ENCODE data around the gene PRELID3B. TPM values are rescaled to one million over a fixed set of nuclear protein-coding genes. Genes with fewer than 3 reads are reported as not detected.

The PRELID3B gene
- total and polyA plus RNA-seq, 2 of the 13 experiments (the other 11 are each of a cell fraction or from before 2014, with no cell fraction given), result 23.3 to 42.6 TPM

DNA sequence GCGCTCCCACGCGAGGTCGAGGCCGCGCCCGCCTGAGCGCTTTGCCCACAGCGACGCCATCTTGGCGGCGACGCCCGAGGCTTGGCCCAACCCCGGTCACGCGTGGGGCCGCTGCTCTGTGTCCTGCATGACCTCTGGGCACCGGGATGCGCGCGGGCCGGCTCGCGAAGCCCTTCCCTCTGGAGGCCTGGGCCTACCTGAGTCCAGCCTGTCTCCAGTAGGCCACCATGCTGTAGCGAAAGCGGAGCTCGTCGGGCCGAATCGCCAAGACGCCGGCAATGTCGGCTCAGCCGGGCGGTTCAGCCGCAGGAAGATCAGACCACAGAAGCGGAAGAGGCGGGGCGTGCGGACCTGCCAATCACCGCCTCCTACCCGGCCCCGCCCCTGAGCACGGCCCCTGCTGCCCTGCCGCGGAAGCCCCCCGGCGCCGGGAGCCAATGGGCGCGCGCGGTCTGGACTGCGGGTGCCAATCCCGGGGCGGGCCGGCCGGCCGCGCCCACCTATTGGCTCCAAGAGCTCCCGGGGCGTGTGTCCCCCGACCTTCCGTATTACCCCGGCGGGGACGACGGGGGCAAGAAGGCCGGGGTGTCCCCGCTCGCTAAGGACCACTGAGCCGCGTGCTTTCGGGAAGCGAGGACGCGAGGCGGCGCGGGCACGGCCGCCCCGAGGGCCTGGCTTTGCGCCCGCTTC, 10.4 kb downstream of the PRELID3B start, which contains the start of gene ATP5F1E (continued):
- TF ChIP-seq, protein P1, sequence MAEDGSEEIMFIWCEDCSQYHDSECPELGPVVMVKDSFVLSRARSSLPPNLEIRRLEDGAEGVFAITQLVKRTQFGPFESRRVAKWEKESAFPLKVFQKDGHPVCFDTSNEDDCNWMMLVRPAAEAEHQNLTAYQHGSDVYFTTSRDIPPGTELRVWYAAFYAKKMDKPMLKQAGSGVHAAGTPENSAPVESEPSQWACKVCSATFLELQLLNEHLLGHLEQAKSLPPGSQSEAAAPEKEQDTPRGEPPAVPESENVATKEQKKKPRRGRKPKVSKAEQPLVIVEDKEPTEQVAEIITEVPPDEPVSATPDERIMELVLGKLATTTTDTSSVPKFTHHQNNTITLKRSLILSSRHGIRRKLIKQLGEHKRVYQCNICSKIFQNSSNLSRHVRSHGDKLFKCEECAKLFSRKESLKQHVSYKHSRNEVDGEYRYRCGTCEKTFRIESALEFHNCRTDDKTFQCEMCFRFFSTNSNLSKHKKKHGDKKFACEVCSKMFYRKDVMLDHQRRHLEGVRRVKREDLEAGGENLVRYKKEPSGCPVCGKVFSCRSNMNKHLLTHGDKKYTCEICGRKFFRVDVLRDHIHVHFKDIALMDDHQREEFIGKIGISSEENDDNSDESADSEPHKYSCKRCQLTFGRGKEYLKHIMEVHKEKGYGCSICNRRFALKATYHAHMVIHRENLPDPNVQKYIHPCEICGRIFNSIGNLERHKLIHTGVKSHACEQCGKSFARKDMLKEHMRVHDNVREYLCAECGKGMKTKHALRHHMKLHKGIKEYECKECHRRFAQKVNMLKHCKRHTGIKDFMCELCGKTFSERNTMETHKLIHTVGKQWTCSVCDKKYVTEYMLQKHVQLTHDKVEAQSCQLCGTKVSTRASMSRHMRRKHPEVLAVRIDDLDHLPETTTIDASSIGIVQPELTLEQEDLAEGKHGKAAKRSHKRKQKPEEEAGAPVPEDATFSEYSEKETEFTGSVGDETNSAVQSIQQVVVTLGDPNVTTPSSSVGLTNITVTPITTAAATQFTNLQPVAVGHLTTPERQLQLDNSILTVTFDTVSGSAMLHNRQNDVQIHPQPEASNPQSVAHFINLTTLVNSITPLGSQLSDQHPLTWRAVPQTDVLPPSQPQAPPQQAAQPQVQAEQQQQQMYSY (CRISPR knock-in tag; IDR thresholded peaks at IDR 0.05), result peak; percentile 15; the same call in 1 of the 2 replicates
- TF ChIP-seq, protein P2, sequence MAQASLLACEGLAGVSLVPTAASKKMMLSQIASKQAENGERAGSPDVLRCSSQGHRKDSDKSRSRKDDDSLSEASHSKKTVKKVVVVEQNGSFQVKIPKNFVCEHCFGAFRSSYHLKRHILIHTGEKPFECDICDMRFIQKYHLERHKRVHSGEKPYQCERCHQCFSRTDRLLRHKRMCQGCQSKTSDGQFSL (CRISPR knock-in tag; IDR thresholded peaks at IDR 0.05), result no peak
- TF ChIP-seq ZNF564 (CRISPR knock-in tag; IDR thresholded peaks at IDR 0.05), result peak; percentile 91
- peak; percentile 88; the same call in 1 of the 2 replicates for TF ChIP-seq NR1H2 (CRISPR knock-in tag; IDR thresholded peaks at IDR 0.05; ENCODE audit: borderline replicate concordance, low read depth)
- TF ChIP-seq NFIB (CRISPR knock-in tag; IDR thresholded peaks at IDR 0.05; ENCODE audit: borderline replicate concordance), result peak; percentile 96; the same call in 1 of the 2 replicates
- TF ChIP-seq YEATS4 (CRISPR knock-in tag; IDR thresholded peaks at IDR 0.05; ENCODE audit: borderline replicate concordance), result peak; percentile 89
- TF ChIP-seq ZFP41 (CRISPR knock-in tag; IDR thresholded peaks at IDR 0.05; ENCODE audit: borderline replicate concordance), result peak; percentile 92; the same call in 1 of the 2 replicates
- no peak for TF ChIP-seq MAFF (IDR thresholded peaks at IDR 0.05; ENCODE audit: low read depth, low read length)
- peak; percentile 20; the same call in 1 of the 2 replicates for TF ChIP-seq ZZZ3 (CRISPR knock-in tag; IDR thresholded peaks at IDR 0.05; ENCODE audit: borderline replicate concordance)
- TF ChIP-seq, protein P3, sequence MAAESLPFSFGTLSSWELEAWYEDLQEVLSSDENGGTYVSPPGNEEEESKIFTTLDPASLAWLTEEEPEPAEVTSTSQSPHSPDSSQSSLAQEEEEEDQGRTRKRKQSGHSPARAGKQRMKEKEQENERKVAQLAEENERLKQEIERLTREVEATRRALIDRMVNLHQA (CRISPR knock-in tag; IDR thresholded peaks at IDR 0.05), result peak; percentile 44; the same call in 1 of the 2 replicates
- TF ChIP-seq, protein P4, sequence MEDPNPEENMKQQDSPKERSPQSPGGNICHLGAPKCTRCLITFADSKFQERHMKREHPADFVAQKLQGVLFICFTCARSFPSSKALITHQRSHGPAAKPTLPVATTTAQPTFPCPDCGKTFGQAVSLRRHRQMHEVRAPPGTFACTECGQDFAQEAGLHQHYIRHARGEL (CRISPR knock-in tag; IDR thresholded peaks at IDR 0.05), result peak; percentile 75; the same call in 1 of the 2 replicates
- peak; percentile 85 for TF ChIP-seq ZNF557 (CRISPR knock-in tag; IDR thresholded peaks at IDR 0.05)
- no peak for TF ChIP-seq CBX2 (IDR thresholded peaks at IDR 0.05; ENCODE audit: low read depth, low read length)
- peak; percentile 100; the same call in 1 of the 2 replicates for TF ChIP-seq CBX2 (CRISPR knock-in tag; IDR thresholded peaks at IDR 0.05; ENCODE audit: low read depth)
- TF ChIP-seq ZKSCAN5 (CRISPR knock-in tag; IDR thresholded peaks at IDR 0.05), result 0 out of 2 replicates have a peak, but pooled peaks have one; percentile 27
- peak; percentile 93; the same call in 1 of the 2 replicates for TF ChIP-seq SAFB2 (CRISPR knock-in tag; IDR thresholded peaks at IDR 0.05; ENCODE audit: borderline replicate concordance, low read depth)
- no peak for TF ChIP-seq TCF7 (IDR thresholded peaks at IDR 0.05; ENCODE audit: low read depth)
- no peak for TF ChIP-seq HNF4A (CRISPR knock-in tag; IDR thresholded peaks at IDR 0.05)
- TF ChIP-seq RNF2 (conservative IDR thresholded peaks at IDR 0.05; ENCODE audit: low read depth), result peak; percentile 97
- TF ChIP-seq, protein P5, sequence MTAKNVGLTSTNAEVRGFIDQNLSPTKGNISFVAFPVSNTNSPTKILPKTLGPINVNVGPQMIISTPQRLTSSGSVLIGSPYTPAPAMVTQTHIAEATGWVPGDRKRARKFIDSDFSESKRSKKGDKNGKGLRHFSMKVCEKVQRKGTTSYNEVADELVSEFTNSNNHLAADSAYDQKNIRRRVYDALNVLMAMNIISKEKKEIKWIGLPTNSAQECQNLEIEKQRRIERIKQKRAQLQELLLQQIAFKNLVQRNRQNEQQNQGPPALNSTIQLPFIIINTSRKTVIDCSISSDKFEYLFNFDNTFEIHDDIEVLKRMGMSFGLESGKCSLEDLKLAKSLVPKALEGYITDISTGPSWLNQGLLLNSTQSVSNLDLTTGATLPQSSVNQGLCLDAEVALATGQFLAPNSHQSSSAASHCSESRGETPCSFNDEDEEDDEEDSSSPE (CRISPR knock-in tag; IDR thresholded peaks at IDR 0.05), result peak; percentile 96
- no peak; the same call in none of the 2 replicates for TF ChIP-seq ZNF629 (CRISPR knock-in tag; conservative IDR thresholded peaks at IDR 0.05)
- no peak for TF ChIP-seq NFIC (IDR thresholded peaks at IDR 0.05; ENCODE audit: low read length)
- peak; percentile 97 for TF ChIP-seq ZNF776 (CRISPR knock-in tag; IDR thresholded peaks at IDR 0.05)
- no peak for TF ChIP-seq RBM22 (optimal IDR thresholded peaks at IDR 0.05; ENCODE audit: low read length)
- peak; percentile 88 for TF ChIP-seq GABPA (IDR thresholded peaks at IDR 0.05; ENCODE audit: low read depth, low read length)
- peak; percentile 89 for TF ChIP-seq GABPA (CRISPR knock-in tag; IDR thresholded peaks at IDR 0.05; ENCODE audit: low read depth)

All from HepG2 (cell line).